NCI-H446 (cell line): Measurements from ENCODE around the gene ACAP3.

Experiments used
- DNase-seq, 2 experiments: peaks; one replicate each; lab custom pipeline; 2025; lab: John Stamatoyannopoulos, UW

ACAP3 gene

DNA sequence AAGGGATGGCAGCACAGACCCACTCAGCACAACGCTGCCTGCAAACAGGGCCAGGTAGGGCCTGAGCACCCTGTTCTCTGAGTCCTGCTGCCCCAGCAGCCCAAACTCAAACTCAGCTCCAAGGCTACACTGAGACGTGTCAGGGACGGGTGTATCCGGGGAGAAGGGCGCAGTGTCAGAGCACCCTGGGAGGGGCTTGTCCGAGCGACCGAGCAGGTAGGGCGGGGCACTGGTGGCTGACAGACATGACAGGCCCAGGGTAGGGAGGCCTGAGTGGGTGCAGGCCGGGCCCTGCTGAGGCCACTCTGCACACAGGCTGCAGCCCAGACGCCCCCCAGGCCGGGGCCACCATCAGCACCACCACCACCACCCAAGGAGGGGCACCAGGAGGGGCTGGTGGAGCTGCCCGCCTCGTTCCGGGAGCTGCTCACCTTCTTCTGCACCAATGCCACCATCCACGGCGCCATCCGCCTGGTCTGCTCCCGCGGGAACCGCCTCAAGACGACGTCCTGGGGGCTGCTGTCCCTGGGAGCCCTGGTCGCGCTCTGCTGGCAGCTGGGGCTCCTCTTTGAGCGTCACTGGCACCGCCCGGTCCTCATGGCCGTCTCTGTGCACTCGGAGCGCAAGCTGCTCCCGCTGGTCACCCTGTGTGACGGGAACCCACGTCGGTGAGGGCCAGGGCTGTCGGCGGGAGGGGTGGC is 22.0 kb downstream of the ACAP3 start:
- DNase-seq = no peak

DNA sequence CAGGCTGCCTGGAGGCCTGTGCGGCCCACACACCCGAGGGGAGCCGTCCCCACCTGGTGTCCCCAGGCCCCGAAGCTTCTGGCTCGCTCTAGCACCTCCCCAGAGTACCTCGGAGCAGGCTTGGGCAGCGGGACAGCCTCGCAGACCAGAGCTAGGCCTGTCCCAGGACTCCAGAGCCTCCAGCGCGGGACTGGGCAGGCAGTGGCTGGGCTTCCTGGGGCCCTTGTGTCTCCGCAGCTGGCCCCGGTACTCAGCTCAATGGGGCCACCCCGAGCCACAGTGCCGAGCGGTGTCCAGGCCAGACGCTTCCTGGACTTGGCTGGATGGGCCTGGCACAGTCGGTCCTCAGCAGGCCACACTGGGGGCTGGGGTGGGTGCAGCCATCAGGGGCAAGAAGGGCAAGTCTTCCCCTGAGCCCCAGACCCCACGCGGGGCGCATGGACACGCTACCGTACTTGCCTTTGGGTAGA is 22.6 kb downstream of the ACAP3 start:
- DNase-seq = no peak

DNA sequence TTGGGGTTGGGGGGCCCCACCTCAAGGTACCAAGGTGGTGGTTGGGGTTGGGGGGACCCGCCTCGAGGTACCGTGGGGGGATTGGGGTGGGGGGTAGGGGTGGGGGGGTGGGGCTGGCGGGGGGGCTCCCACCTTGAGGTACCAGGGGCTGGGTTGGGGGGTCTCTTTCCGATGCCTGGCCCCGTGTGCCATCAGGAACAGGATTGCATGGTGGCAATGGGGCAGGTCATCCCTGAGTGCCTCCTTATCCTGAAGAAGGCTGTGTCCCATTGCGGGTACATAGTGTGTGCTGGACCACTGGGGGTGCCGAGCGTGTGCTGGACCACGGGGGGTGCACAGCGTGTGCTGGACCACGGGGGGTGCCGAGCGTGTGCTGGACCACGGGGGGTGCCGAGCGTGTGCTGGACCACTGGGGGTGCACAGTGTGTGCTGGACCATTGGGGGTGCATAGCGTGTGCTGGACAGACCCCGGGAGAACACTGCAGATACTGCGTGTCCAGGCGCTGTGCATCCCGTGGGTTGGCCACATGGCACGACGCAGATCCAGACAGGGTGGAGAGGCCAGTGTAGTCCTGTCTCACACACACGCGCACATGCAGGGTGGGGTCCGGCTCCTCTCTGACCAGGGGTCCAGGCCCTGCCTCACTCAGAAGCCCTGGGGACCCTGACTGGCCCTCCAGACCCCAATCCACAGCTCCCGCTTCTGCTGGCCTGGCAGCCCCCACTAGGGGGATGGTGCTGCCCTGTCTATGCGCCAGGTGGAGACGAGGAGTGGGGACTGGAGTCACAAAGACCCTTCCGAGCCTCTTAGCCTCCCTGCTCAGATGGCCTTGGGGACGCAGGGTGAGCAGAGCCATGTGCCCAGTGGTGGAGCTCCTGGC is 23.3 kb downstream of the ACAP3 start:
- no peak for DNase-seq

DNA sequence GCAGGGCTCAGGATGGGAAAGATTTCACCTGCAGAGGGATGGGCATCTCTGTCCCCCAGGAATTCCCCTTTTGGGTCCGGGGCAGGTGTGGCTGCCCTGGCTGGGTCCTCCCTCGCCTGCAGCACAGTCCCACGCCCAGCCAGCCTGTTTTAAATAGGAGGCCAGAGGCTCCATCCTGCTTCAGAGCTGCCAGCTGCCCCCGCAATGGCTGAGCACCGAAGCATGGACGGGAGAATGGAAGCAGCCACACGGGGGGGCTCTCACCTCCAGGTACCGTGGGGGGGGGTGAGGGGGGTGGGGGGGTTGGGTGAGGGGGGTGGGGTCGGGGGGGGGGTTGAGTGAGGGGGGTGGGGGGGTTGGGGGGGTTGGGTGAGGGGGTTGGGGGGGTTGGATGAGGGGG is 23.9 kb downstream of the ACAP3 start:
- DNase-seq = peak in 1 of 2 experiments; percentile 33

DNA sequence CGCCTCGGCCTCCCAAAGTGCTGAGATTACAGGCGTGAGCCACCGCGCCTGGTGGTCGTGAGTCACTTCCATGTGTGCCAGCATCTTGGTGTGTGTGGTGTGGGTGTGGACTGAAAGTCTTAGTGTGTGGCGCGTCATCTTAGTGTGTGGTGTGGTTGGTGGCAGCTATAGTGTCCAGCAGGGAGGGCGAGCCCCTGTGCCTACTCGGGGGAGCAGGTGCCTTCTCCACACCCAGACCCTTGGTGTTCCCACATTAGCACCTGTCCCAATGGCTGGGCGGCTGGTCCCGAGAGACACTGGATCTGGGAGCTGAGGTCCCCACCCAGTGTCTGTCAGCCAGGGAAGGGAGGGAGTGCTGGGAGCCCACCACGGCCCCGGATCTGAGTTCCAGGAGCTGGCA is 24.7 kb downstream of the ACAP3 start:
- no peak for DNase-seq

DNA sequence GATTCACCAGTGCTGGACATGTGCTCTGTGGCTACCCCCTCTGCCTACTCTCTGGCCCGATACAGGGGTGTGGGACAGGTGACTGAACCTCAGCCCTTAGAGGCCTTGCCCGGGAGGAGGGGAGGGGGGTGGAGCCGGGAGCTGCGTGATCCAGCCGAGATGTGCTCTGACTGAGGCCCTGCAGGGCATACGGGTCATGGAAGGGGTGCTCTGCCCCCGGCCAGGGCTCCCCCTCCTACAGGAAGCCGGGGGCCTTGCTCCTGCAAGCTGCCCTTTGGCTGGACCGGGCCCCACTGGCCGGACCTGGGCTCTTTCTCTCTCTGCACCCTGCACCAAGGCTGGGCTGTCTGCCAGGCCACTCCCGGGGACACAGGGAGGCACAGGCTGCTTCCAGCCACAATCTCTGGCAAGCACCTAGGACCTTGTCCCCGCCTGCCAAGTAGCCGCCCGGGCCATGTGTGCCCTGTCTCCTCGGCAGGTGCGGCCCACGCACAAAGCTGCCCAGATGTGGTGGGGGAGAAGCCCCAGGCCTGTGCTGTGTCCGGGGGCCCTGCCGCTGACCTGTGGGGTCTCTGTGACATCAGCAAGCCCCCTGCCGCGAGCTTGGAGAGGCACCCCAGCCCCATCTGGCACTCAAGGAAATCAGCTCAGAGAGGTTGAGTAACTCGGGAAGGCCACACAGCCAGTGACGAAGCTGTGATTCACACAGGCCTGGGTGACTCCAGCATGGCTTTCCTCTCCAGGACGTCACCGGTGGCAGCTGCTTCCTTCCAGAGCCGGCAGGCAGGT is 26.0 kb downstream of the ACAP3 start:
- peak in 1 of 2 experiments; percentile 37 for DNase-seq

DNA sequence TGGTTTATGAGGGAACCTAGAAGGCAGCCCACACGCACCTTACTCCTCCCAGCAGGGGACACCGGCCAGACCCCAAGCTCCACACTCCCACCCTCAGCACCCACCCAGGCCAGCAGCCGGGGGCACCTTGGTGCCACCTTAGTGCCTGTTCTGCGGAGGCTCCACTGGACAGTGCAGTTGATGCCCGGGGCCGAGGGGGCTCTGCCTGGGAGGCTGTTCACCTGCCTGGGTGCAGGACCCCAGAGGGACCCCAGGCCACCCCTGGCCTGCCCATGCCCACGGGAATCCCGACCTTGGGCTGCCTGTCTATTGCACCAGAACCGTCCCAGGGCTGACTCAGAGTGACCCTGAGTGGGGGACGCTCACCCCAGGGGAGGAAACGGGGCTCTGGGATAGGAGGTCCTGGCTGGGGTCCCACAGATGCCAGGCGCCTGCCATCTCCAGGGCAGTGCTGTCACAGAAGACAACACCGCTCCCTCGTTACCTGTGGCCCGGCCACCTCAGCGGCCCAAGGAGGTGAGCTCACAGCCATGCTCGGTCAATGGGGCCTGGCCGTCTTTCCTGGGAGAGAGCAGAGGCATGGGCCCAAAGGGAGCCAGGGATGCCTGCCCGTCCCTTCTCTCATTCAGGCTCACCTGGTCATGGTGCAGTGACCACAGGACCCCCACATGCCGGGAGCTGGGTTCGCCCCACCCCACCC is 26.8 kb downstream of the ACAP3 start:
- DNase-seq = no peak

DNA sequence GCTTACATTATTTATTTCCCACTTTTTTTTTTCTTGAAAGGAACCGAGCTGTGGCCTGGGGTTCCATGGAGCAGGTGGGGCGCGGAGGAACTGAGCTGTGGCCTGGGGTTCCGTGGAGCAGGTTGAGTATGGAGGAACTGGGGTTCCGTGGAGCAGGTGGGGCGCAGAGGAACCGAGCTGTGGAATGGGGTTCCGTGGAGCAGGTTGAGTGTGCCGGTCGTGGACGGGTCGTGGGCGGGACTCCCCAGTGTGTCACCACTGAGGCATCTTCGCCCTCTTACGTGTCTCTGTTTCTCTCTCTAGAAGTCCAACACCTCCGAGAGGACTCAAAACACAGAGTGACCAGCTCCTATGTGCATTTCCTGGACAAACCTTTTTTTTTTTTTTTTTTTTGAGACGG is 28.7 kb downstream of the ACAP3 start:
- no peak for DNase-seq

DNA sequence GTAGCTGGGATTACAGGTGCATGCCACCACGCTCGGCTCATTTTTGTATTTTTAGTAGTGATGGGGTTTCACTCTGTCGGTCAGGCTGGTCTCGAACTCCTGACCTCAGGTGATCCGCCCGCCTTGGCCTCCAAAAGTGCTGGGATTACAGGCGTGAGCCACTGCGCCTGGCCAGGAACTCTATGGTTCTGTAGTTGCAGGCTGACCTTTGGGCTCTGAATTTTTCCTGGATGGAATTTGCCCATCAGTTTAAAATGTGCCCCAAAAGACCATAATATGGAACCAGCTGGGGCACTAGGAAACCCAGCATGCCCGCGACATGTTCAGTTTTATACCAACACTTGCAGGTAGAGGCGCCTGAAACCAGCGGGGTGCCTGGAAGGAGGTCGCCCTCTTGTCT is 29.1 kb downstream of the ACAP3 start:
- DNase-seq = no peak

DNA sequence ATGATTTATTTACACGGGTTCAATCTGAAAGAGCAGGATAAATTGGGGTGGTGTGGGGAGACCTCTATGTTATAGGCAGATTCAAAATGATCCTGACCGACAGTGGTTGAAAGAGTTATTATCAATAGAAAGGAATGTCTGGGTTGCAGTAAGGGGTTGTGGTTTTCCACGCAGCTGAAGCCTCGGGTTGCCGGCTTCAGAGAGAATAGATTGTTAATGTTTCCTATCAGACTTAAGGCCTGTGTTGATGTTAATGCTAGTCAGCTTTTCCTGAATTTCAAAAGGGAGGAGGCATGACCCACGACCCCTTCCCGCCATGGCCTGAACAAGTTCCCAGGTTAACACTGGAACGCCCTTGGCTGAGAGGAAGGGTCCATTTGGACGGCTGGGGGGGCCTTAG is 31.9 kb downstream of the ACAP3 start:
- no peak for DNase-seq

DNA sequence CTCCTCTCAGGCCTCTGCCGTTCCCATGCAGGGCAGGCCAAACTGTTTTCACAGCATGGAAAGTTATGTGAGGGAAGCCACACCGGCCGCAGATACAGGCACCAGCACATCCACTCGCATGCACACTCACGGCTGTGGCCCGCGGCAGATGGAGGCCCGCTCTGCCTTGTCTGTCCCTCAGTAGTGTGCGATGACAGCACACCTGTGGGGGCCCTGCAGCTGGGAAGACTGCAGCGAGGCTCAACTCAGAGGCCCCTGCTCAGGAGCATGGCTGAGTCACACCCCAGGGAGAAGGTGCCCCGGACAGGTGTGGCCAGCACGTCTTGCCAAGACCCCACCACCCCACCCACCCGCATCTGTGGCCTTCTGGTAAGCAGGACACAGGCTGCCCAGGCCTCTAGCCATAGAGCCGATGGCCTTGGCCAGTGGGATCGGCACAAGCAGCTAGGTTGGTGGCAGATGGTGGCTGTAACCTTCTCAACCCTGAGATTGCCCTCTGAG is 32.7 kb downstream of the ACAP3 start:
- DNase-seq = no peak

DNA sequence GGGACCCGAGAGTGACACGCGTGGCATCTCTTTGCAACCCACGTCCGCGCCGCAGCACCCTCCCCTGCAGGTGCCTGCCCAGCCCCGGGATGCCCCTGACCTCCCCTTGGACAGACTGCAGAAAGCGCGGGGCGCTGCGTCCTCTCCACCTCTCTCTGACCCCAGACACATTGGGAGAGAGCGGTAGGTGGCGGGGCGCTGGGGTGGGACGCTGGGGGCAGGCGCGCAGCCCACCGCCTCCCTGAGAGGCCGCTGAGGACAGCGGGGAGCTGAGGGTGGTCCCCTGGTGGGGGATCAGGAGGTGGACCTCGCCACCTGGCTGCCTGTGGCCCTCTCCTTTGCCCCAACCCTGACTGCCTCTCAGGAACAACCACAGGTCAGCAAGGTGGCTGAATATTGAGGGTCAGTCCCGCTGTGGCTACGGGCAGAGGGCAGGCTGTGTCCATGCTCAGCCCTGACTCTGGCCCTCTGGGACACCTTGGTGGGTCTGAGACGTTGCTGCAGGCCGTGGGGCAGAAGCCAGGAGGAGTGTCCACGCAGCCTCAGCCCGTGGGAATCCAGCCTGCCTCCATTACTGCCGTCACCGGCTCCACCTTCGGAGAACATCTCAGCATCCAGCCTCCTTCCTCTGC is 33.3 kb downstream of the ACAP3 start:
- no peak for DNase-seq

DNA sequence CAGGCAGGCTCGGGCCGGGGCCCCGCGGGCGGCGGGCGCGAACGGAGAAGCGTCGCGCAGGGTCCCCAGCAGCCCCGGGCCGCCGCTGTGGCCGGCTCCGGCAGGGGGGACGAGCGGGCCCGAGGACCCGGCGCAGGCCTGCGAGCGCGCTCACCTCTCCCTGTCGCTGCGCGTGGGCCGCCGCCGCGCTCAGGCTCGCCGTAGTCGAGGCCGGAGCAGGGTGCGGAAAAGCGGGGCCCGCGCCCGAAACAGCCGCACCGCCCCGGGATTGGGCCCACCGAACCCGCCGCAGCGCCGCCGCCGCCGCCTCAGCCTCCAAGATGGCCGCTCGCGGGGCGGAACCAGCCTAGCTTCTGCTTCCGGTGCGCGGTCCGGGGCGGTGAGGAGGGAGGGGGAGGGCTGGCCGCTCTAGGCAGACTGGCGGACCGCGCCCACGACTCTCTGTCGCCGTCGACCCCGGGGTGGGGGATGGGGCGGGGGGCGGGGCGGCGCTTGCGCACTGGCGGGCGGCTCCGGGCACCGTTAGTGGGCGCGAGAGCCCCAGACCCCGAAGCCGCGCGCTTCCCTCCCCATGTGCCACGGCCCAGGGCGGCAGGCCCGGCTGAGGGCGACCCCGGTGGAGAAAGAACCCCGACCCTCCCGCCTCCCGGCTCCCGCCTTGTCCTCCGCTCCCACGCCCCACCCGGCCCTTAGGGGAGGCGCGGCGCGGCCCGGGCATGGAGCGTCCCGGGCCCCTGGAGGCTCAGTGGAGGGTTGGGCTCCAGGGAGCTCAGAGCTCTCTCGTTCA is 34.0 kb downstream of the ACAP3 start, which contains the start of gene UBE2J2:
TSS of gene UBE2J2 (minus strand) at position 343 of the 787 bp plus-strand sequence. CDS start 5,862 bp downstream, outside the sequence.
- peak; percentile 65 to 93 for DNase-seq

DNA sequence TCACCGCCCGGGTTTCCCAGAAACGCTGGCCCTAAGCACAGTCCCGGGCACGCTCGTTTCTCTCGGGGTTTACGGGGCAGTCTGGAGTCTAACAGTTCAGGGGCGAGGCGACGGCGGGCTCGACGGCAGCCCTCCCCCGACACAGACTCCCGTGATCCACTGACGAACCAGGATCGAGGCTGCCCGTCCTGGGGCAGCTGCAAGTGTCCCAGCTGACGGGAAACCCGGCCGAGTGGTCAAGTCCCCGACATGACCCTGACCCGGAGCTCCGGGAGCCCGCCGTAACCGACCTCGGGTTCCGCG is 34.6 kb downstream of the ACAP3 start:
- DNase-seq = no peak

DNA sequence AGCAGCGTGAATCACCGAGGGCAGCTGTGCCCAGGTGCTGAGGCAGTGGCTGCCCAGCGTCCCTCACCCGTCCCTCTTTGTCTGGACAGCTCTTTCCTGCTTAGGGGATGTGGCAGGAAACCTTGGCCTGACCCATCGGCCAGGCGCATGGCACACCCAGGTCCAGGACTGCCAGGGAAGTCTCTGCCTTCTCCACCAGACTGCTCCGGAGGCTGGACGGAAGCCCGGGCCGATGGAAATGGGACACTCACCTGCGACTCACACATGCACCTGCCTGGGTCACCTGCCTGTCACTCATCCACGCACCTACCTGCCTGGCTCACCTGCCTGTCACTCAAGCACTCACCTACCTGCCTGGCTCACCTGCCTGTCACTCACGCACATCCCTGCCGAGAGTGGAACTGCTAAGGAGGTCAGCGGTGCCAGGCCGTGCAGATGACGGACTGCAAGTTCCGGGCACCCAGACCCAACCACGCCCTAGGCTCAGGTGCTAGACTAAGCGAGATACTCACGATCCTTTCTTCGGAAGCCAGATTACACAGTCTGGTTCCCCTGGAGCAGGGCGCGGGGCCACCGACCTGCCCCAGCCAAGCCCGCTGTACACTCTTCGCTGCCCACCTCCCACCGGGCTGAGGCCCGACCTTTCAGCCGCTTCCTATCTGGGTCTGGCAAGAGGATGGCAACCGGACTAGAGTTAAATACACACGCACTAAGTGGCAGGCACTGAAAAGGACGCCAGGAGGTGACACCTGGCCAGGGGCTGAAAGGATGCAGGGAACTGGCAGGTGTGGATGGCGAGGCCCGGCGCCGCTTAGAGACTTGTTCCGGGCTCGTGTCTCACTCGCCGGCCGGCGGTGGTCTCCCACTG is 35.2 kb downstream of the ACAP3 start:
- no peak for DNase-seq

DNA sequence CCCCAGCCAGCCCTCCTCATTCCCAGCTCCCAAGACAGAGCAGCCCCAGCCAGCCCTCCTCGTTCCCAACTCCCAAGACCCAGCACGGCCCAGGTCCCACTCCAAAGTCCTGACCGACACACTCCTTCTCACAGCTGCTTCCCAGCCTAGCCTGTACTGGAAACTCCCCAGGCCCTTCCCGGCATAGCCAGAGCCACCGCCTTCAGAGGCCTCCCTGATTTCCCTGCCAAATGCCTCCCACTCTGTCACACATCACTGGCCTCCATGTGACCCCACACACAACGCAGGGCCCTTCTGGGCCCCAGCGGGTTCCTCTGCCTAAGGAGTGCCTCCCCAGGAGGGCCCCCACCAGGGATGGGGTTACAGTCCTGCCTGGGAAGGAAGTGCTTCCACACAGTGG is 36.9 kb downstream of the ACAP3 start:
- DNase-seq = no peak

DNA sequence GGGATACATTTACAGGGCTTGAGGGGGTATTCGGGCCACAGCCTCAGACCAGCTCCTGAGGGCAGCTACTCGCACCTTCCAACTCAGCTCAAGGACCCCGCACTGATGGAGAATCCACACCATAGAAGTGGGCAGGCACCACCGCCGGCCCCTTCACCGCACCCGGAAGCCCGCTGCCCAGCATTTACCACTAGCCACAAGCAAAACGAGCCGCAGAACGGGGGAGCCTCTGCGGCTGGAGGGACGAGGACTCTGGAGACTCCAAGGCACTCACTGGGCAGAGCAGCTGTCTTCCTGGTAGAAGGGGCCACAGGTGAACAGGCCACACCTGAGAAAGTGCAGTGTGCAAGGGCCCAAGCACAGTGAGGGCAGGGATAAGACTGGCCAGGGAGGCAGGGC is 39.4 kb downstream of the ACAP3 start:
- DNase-seq = no peak

DNA sequence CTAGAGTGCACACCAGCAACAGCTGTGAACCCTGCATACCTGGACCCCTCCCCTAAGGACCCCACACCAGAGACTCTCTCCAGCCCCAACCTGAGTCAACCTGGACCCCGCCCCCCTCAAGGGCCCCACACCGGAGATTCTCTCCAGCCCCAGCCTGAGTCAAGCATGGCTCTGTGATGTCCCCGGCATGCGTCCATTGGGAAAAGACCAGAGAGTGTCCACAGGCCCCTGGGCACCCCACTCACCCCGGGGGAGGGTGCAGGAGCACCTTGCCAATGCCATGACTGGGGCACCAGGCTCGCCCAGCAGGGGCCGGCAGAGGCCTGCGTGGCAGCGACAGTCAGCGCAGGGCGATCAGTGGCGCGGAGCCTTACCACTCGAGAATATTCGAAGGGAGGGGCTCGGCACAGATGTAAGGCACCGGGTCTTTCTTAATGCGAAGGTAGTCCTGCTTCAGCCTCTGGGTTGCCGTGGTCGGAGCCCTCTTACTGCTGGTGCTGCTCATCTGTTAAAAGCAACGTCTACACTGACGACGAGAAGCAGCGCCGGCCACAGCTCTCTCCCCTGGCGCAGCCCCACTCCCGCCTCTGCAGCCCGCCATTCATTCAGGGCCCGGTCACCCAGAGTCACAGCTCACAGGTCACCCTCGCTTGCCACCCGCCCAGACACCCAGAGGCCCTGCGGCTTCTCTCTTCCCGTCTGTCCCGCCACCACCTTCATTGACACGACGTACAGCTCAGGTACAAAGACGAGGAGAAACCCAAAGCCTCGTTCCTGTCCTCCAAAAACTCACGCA is 40.0 kb downstream of the ACAP3 start:
- no peak for DNase-seq

DNA sequence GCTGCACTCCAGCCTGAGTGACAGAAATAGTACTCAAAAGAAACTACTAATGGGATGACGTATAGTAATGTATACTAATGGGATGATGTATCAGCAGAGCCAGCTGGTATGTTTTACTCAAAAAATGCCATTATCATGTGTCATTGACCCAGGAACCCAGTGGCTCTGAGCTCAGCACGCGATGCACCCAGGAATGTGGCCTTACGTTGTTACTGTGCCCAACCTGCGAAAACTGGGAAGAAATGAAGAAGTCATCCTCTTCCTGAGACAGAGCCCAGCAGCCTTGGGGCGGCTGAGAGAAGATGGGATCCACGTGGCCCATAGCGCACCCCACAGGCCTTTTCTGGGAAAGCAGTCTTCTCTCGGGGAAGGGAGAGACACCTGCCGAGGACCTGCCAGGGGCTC is 42.9 kb downstream of the ACAP3 start:
- no peak for DNase-seq
